ENCODE results near the gene SLC17A9. TPM values are rescaled to one million over a fixed set of nuclear protein-coding genes. Genes with fewer than 3 reads are reported as not detected.

SLC17A9 gene
- total RNA-seq, 1 experiment from 2014 or later: 37.6 TPM

- no TSS peak for BruUV-seq (replicated peaks)
- RAD21 ChIA-PET (ENCODE audit: low non-redundant PET in 1 of 2, low total read pairs in 2 of 2, uncharacterized antibody in 2 of 2, unreplicated experiment in 2 of 2): no interaction called here
- Histone ChIP-seq H3K27ac (ENCODE audit: low read depth, low read length) (no peak overlapping the region), H3K27me3 (ENCODE audit: insufficient read depth, low read length) (no peaks in the 10 kb centered on the region), H3K4me3 (replicated peaks in 1 of 2; ENCODE audit: low read depth in 1 of 2, low read length in 2 of 2) (no peak overlapping the region), H2AFZ (ENCODE audit: low read depth, low read length, poor library complexity, severe bottlenecking) (no peak overlapping the region), H3K4me1 (ENCODE audit: control insufficient read depth in 1 of 2, insufficient read depth in 2 of 2, low read length in 2 of 2) (peaks cover 0 to 9% of the 10 kb centered on the region in 2 experiments; a peak in 1 of 4 replicates), H3K36me3 (ENCODE audit: control insufficient read depth in 1 of 2, insufficient read depth in 2 of 2, low read length in 2 of 2) (no peaks in the 10 kb centered on the region), H3K9ac (ENCODE audit: low read length) (no peak overlapping the region), H3K79me2 (ENCODE audit: insufficient read depth, low read length) (no peaks in the 10 kb centered on the region), H4K20me1 (ENCODE audit: insufficient read depth) (no peaks in the 10 kb centered on the region), H3K9me2 (ENCODE audit: insufficient read depth) (no peaks in the 10 kb centered on the region; the same call in 1 of the 2 replicates), H3K4me2 (ENCODE audit: low read length) (no peak overlapping the region), H3K9me3 (ENCODE audit: control insufficient read depth in 1 of 2, insufficient read depth in 1 of 2, low read depth in 1 of 2, low read length in 2 of 2) (no peaks in the 10 kb centered on the region)
- ATAC-seq: no peak
- CTCF ChIA-PET: no interaction called here
- intact Hi-C loops (cut with micrococcal nuclease): no loop called here
- no peak for TF ChIP-seq ZFX (IDR thresholded peaks at IDR 0.05)
- TF ChIP-seq SIN3A (IDR thresholded peaks at IDR 0.05; ENCODE audit: low read depth): no peak
- no peak for TF ChIP-seq EZH2 (IDR thresholded peaks at IDR 0.05)
- TF ChIP-seq TCF7L2 (IDR thresholded peaks at IDR 0.05; ENCODE audit: borderline replicate concordance, extremely low read depth, insufficient read depth, insufficient read length): no peak
- TF ChIP-seq EGR1 (IDR thresholded peaks at IDR 0.05; ENCODE audit: low read depth): no peak
- POLR2A ChIA-PET: no interaction called here
- no peak for DNase-seq (ENCODE audit: low read depth, low spot score)
These were observed 53.5 kb downstream of the SLC17A9 start for GRCh38 chr20:63005862-63006539.

GRCh38 chr20:63006540-63007359 lies 54.2 kb downstream of the SLC17A9 start, which contains the start of gene BHLHE23:
Gene BHLHE23, minus strand, starts transcription at chr20:63006964. Its CDS starts 190 bp downstream, at chr20:63006774.
- ChIA-PET CTCF (no interaction called here), POLR2A (no interaction called here), RAD21 (ENCODE audit: low non-redundant PET in 1 of 2, low total read pairs in 2 of 2, uncharacterized antibody in 2 of 2, unreplicated experiment in 2 of 2) (no interaction called here)
- no peaks in the 10 kb centered on the region for H3K79me2 ChIP-seq (ENCODE audit: insufficient read depth, low read length)
- H3K9me3 ChIP-seq (ENCODE audit: control insufficient read depth in 1 of 2, insufficient read depth in 1 of 2, low read depth in 1 of 2, low read length in 2 of 2): no peaks in the 10 kb centered on the region
- H3K4me2 ChIP-seq (ENCODE audit: low read length): no peak within 1 kb of the TSS
- no peak within 1 kb of the TSS for H2AFZ ChIP-seq (ENCODE audit: low read depth, low read length, poor library complexity, severe bottlenecking)
- ATAC-seq (no peak), DNase-seq (ENCODE audit: low read depth, low spot score) (no peak)
- no peak within 1 kb of the TSS for H3K4me3 ChIP-seq (replicated peaks in 1 of 2; ENCODE audit: low read depth in 1 of 2, low read length in 2 of 2)
- no peaks in the 10 kb centered on the region for H3K36me3 ChIP-seq (ENCODE audit: control insufficient read depth in 1 of 2, insufficient read depth in 2 of 2, low read length in 2 of 2)
- intact Hi-C loops (cut with micrococcal nuclease): no loop called here
- no peak within 1 kb of the TSS for H3K27ac ChIP-seq (ENCODE audit: low read depth, low read length)
- no peaks in the 10 kb centered on the region for H4K20me1 ChIP-seq (ENCODE audit: insufficient read depth)
- no peaks in the 10 kb centered on the region for H3K27me3 ChIP-seq (ENCODE audit: insufficient read depth, low read length)
- no peak within 1 kb of the TSS for H3K9ac ChIP-seq (ENCODE audit: low read length)
- H3K9me2 ChIP-seq (ENCODE audit: insufficient read depth): no peaks in the 10 kb centered on the region; the same call in 1 of the 2 replicates
- H3K4me1 ChIP-seq (ENCODE audit: control insufficient read depth in 1 of 2, insufficient read depth in 2 of 2, low read length in 2 of 2): peaks cover 0 to 9% of the 10 kb centered on the region in 2 experiments; a peak in 1 of 4 replicates
- BruUV-seq (replicated peaks): no TSS peak
- TF ChIP-seq CEBPB (IDR thresholded peaks at IDR 0.05; ENCODE audit: low read depth) (no peak), ZNF274 (IDR thresholded peaks at IDR 0.05; ENCODE audit: low read depth, low read length) (no peak), TCF7L2 (IDR thresholded peaks at IDR 0.05; ENCODE audit: borderline replicate concordance, extremely low read depth, insufficient read depth, insufficient read length) (no peak), RAD21 (IDR thresholded peaks at IDR 0.05; ENCODE audit: low read depth) (no peak), REST (IDR thresholded peaks at IDR 0.05; ENCODE audit: low read depth) (no peak), EZH2phosphoT487 (IDR thresholded peaks at IDR 0.05; ENCODE audit: borderline replicate concordance) (no peak), MAX (IDR thresholded peaks at IDR 0.05) (no peak), SRF (IDR thresholded peaks at IDR 0.05; ENCODE audit: low read depth) (no peak), ZFX (IDR thresholded peaks at IDR 0.05) (no peak), CBX3 (IDR thresholded peaks at IDR 0.05; ENCODE audit: low read depth) (no peak), POLR2AphosphoS5 (IDR thresholded peaks at IDR 0.05; ENCODE audit: low read depth, low read length) (no peak)
